ENCODE measurements around the gene SLC16A10.

SLC16A10 gene

DNA sequence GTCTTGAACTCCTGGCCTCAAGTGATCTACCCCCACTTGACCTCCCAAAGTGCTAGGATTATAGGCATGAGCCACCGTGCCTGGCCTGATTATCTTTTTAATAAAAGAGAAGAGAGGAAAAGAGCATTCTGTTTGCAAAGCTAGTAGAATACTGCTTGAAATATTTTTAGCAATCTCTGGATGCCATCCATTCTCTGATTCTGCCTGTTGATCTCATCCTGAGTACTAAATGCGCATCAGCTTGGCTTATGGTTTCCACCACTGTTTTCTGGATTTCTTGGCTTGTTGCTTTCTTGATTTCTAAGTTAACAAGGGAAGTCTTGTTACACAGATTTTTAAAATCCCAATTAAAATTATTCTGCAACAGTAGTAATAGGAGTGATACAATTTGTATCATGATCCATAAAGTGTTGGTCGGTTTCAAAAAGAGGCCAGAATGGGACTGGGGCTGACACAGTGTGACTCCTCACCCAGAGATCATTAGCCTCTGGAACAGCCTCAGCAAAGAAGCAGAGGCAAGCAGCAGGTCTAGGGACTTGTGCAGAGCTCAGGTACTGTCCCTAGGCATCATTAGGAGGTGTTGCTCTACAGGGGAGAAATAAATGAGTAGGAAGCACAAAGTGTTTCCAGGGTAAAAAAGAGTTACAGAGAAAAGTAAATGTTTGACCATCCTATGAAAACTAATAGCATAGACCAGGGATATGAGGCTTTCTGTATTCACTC, 17.8 kb upstream of the SLC16A10 start:
- POLR2A ChIA-PET (ENCODE audit: low non-redundant PET), result no interaction called here
- DNase-seq (ENCODE audit: low spot score), result no peak
- H3K27ac ChIP-seq, result no peak overlapping the region
- CTCF ChIA-PET, result no interaction called here
- TF ChIP-seq, protein P1, sequence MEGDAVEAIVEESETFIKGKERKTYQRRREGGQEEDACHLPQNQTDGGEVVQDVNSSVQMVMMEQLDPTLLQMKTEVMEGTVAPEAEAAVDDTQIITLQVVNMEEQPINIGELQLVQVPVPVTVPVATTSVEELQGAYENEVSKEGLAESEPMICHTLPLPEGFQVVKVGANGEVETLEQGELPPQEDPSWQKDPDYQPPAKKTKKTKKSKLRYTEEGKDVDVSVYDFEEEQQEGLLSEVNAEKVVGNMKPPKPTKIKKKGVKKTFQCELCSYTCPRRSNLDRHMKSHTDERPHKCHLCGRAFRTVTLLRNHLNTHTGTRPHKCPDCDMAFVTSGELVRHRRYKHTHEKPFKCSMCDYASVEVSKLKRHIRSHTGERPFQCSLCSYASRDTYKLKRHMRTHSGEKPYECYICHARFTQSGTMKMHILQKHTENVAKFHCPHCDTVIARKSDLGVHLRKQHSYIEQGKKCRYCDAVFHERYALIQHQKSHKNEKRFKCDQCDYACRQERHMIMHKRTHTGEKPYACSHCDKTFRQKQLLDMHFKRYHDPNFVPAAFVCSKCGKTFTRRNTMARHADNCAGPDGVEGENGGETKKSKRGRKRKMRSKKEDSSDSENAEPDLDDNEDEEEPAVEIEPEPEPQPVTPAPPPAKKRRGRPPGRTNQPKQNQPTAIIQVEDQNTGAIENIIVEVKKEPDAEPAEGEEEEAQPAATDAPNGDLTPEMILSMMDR (conservative IDR thresholded peaks at IDR 0.05; ENCODE audit: low read depth), result no peak

DNA sequence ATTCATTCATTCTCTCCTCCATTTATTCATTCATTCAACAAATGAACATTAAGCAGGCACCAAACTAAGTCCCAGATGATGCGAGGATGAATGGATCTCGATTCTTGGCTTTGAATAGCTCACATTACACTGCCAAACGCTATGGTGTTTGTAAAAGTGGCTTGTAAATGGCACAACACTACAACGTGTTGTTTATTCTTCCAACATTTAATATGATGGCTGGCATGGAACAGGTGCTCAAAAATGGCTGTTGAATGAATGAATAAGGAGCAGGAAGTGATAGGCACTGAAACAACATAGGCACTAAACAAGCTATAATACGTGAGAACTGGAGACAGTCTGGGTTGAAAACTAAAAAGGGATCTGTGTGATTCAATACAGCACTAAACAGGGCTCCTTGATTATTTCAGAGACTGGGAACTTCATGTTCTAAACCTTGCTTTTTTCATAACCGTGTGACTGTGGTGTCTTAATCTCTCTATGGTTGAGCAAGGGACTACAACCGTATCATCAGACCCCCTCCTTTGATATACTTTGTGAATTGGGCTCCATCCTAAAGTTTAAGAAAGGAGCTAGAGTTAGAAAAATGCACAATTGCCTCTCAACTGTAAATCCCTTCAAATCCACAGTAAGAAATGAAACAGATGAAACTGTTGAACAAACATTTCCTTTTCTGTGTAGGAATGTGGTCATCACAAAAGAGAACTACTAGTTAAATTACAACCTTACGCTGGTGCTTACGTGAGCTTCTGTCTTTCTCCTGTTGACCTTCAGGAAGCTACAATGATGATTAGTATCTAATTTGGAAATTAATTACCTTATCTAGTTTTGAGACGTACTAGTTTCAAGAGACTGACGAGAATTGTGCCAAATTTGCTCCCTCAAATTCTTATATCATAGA, 16.9 kb upstream of the SLC16A10 start:
- TF ChIP-seq, protein P1 (conservative IDR thresholded peaks at IDR 0.05; ENCODE audit: low read depth), result no peak
- POLR2A ChIA-PET (ENCODE audit: low non-redundant PET), result no interaction called here
- DNase-seq (ENCODE audit: low spot score), result no peak
- CTCF ChIA-PET, result no interaction called here
- no peak overlapping the region for H3K27ac ChIP-seq

- ChIA-PET CTCF (interaction anchor here (1.1 kb wide), 1 partner anchor 13 kb away, joined by 4 read pairs; no protein-coding TSS in a partner anchor), POLR2A (ENCODE audit: low non-redundant PET) (no interaction called here)
- H3K27ac ChIP-seq, result no peak overlapping the region
- TF ChIP-seq, protein P1 (conservative IDR thresholded peaks at IDR 0.05; ENCODE audit: low read depth), result no peak
- no peak for DNase-seq (ENCODE audit: low spot score)
These were observed 14.4 kb upstream of the SLC16A10 start for GRCh38 chr6:111072801-111073360.

DNA sequence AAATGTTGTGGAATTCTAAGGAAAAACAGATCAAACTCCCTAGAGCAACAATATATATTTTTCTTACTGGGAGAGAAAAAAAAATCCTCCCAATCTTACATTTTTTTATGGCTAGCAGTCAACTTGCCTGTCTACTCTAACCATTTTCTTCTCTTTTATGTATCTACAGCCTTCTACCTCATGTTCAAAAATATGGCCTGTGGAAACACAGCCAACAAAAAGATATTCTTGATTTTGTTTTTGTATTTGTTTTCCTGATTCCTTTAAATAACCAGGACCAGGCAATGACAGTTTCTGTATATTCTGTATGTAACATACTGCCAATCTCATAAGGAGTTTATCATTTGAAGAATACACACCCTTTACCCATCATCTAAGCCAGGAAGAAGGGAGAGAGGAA, 13.0 kb upstream of the SLC16A10 start:
- H3K27ac ChIP-seq, result no peak overlapping the region
- DNase-seq (ENCODE audit: low spot score), result no peak
- CTCF ChIA-PET, result no interaction called here
- TF ChIP-seq, protein P1 (conservative IDR thresholded peaks at IDR 0.05; ENCODE audit: low read depth), result no peak
- POLR2A ChIA-PET (ENCODE audit: low non-redundant PET), result no interaction called here

GRCh38 chr6:111076024-111076695, 11.1 kb upstream of the SLC16A10 start:
- CTCF ChIA-PET, result no interaction called here
- TF ChIP-seq, protein P1 (conservative IDR thresholded peaks at IDR 0.05; ENCODE audit: low read depth), result no peak
- H3K27ac ChIP-seq, result no peak overlapping the region
- POLR2A ChIA-PET (ENCODE audit: low non-redundant PET), result no interaction called here
- no peak for DNase-seq (ENCODE audit: low spot score)

GRCh38 chr6:111080698-111081097, 6.6 kb upstream of the SLC16A10 start:
- no peak overlapping the region for H3K27ac ChIP-seq
- POLR2A ChIA-PET (ENCODE audit: low non-redundant PET), result no interaction called here
- TF ChIP-seq, protein P1 (conservative IDR thresholded peaks at IDR 0.05; ENCODE audit: low read depth), result no peak
- no peak for DNase-seq (ENCODE audit: low spot score)
- CTCF ChIA-PET, result no interaction called here

Measured in RWPE1 (cell line).